HG03135 (cell line): Measurements from ENCODE around the gene CTNNBL1.

Experiments used
- ATAC-seq: cut with Tn5 transposase; IDR thresholded peaks from one replicate; pipeline ENCODE4 v1.9.1; 2021; ENCODE audit warnings: mild to moderate bottlenecking, moderate library complexity; ENCODE audit not compliant: unreplicated experiment

The CTNNBL1 gene

GRCh38 chr20:37875460-37876175 lies 181.8 kb downstream of the CTNNBL1 start:
- no peak for ATAC-seq

DNA sequence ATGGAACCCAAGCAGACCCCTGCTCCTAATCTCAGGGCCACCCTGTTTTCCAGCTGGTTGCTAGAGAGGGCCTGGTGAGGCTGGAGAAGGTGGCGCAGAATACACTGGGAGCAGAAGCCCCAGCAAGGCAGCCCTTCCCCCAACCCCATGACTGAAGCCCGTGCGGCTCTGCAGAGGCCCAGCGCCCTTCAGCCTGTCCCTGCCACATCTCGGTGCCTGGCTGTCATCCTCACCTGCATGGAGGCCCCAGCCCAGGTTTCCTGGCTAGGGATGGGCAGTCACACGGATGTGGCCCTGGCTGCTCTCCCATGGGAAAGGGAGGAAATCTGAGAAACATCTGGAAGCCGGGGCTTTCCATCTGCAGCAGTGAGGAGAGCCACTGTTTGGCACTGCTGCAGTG lies 183.0 kb downstream of the CTNNBL1 start:
- ATAC-seq = no peak

DNA sequence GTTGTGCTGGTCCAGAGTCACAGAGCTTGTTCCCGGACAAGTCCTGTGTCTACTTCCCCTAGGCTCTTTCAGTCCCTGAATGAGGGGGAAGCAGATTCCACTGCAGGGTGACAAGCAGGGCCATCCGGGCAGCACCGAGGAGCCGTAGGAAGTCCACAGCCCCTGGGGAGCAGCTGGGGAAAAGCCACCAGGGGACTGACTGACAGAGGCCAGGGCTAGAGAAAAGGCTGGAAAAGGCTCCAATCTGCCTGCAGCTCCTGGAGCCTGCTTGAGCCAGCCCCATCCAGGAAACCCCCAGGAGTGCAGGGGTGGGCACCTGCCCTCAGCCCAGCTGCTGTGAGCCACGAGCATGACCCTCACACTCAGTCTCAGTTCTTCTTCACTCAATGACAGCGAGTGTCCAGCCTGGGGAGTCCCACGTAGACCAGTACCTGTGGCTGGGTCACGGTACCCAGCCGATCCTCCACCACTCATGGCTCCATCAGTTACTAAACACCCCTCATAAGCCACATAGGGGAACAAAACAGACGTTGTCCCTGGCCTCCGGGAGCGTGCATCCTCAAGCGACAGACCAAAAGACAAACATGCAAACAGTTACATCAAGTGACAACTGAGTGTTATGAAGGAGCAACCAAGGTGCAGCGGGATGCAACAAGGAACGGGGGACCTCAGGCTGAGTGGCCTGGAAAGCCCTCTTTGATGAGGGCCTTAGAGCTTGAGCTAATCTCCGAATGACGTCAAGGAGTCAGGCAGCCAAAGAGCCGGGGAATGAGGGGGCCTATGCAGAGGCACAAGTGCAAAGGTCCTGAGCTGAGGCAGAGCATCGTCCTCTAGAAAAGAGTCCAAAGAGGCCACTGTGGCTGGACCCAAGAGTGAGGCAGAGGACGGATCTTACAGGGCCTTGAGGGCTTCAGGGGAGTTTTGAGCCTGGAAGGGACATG lies 184.3 kb downstream of the CTNNBL1 start:
- no peak for ATAC-seq

DNA sequence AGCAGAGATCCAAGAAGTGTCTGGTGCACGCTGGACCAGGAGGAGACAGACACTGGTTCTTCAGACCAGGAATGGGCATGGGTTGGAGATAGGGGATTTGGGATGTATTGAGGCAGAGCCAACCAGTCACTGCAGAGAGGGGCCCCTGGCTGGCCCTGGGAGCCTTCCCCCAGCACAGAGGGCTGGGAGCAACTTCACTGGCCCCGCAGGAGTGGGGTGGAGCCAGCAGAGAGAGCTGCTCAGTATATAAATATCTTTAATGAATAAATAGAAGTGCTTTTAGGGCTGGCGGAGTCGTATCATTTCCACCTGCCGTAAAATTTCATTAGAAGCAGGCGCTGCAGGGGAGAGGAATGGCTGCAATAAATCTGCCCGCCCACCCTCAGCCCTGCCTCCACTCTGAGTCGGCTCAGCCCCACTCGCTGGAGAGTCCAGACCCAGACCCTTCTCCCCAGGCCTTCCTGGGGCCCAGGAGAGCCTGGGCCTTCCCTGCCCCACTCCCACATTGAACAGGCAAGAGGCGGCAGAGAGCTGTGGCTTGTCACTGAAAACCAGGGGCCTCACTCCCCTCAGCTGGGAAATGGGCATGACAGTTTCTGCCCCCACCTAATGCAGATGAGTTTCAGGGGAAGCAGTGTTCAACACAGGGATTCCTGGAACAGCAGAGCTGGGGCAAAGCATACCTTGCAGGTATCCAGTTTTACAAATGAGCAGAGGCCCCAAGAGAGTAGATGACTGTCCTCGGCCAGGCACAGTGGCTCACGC lies 185.2 kb downstream of the CTNNBL1 start:
- no peak for ATAC-seq

GRCh38 chr20:37879843-37880242 lies 186.0 kb downstream of the CTNNBL1 start:
- no peak for ATAC-seq

DNA sequence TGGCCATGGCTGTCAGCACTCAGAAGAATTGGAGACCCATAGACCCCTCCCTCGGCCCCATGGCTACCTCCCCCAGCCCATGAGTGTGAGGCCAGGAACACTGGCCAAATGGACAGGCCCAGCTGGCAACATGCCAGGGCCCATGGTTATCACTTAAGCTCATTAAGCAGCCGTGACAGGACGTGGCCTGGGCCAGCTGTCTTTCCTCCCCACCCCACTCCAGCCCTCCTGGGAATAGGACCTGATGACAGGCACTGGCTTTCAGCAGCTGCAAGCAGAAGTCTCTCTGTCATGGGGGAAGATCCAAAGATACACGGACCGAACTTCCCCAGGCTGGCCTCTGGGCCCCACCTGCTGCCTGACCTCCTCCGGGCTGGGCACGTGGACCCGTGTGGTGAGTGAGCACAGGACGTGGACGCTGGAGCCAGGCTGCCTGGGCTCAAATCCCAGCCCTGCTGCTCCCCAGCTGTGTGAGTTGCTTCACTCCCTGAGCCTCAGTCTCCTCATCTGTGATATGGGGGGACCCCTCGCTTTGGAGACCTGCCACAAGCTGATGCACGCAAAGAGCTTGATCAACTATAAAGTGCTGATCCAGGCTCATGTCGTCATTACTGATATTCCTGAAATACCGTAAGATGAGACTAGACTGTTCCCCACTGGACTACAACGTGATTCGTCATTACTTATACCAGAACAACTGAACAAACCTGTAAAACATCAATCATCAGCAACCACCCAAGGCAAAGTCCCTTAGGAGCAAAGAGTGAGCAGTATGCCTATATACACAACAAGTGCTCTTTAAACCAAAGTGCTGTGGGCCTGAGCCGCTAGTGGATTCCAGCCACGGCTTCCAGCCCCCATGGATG lies 187.1 kb downstream of the CTNNBL1 start:
- no peak for ATAC-seq

DNA sequence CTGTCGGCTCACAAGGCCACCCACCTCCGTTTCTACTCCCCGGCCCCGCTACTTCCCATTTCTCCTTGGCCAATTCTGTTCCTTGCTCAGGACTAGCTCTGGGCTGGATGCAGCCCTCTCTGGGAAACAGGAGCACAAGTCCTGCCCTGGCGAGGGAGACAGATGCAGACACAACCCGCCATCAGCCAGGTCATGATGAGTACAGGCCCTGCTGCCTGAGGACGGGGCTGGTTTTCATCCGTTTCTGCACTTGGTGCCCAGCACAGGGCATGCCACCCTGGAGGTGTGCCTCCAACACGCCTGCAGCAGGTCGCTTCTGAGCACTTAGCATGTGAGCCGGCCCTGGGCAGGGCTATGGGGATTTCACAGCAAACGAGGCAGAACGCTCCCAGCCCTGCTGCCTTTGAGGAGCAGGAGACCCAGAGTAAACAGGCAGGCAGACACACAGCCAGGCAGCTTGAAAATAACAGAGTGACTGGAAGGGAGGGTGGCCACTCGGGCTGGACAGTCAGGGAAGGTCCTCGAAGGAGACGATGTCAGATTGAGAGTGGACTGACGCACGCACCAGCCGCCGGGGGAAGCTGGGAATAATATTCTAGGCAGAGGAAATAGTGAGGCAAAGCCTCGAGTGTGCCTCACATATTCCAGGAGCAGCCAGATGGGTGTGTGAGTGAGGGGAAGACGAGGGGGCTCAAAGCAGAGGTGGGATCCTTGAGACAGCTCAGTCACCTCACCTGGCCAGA lies 187.9 kb downstream of the CTNNBL1 start:
- ATAC-seq = no peak

DNA sequence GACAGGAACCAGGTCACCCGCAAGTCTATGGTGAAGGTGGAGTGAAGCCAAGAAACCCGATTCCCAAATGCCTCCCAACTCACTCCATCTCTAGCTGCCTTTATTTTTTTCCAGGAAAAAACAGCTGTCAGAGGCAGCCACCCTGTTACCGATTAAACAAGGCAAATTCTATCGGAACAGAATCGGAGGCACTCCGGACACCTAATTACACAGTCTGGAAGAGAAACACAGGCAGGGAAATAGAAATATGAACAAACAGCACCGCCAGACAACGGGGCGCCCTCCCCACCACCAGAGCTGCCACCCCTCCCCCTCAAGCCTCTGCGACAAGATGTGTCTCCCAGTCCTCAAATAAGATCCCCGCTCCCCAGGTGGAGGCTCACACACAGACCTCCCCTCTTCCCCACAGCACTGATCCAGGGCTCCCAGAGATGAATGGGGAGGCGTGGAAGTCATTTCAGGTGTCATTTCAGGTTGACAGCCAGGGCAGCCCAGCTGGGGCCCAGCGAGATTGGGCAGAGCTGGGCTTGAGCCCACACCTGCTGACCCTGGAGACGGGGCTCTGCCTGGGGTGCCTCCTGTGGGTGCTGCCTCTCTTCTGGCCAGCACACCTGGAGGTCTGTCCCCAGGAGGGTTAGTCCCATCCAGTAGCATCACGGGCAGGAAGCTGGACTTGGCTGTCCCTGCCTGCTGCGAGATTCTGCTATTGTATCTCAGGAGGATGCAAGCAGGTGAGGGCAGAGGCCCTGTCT lies 189.3 kb downstream of the CTNNBL1 start:
- no peak for ATAC-seq

GRCh38 chr20:37885042-37885441 lies 191.2 kb downstream of the CTNNBL1 start:
- no peak for ATAC-seq

GRCh38 chr20:37885593-37886503 lies 192.0 kb downstream of the CTNNBL1 start:
- ATAC-seq = no peak

DNA sequence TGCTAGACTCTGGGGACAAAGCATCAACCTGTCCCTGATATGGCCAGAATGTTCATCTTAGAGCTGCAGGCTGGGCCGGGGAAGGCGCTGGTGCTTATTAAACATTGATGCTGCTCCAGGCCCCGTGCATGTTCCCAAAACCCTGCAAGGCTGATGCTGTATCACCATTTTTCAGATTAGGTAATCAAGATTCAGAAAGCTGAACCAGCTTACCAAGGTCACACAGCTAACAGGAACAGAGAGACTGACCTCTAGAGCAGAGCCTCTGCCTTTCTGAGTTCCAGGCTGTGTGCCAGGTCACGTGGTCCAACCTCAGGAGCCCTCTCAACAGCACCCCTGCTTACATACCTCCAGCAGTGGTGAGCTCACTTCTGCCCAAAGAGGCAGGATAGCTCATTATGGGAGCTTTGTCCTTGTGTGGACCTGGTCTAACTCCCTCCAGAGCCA lies 193.0 kb downstream of the CTNNBL1 start:
- no peak for ATAC-seq

DNA sequence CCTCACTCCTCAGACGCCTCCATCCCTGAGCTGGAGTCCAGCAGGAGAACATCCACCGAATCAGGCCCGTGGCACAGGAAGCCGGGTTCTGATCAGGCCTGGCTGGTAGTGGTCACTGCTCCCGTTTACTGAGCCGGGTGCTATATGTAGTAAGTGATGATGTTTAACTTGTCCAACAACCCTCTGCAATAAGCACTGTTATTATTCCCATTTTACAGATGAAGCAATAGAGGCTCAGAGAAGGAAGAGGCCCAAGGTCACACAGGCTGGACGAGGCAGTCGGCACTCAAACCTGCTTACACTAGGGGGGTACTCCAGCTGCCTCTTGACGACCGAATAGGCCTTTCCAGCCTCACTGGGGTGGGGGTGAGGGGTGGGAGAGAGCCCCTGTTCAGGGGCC lies 194.8 kb downstream of the CTNNBL1 start:
- no peak for ATAC-seq

DNA sequence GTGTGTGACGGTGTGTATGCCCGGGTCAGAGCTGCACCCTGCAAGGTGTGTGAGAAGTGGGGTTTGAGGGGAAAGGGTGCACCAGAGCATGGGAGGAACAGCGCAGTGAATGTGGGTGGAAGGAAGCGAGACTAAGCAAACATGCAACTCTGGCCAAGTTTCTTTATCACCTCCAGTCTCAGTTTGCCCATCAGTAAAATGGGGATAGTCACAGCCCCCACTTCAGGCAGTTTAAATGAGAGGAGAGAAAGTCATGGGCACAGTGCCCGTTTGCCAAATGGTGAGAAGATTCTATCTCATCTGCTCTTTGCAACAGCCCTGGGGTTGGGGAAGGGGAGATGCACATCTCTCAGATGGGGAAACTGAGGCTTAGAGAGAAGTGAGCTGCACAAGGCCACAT lies 196.3 kb downstream of the CTNNBL1 start:
- ATAC-seq = no peak

DNA sequence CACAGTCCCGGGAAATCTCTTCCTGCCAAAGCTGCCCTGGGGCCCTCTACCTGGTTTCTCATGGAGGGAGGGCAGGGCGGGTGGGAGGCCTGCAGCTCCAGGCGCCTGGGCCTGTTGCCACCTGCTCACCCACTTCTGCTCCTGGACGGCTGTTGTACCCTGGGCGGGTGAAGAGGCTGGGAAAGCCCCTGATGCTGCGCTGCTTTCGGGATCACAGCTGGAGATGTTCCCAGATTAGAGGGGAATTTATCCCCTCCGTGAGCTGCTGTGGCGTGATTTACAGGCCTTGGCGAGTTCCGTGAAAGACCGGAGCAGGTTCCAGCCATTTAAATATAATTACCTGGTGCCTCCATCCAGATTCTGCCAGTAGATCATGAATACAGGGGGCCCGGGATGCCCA lies 196.8 kb downstream of the CTNNBL1 start:
- ATAC-seq = no peak

GRCh38 chr20:37892001-37892400 lies 198.2 kb downstream of the CTNNBL1 start:
- no peak for ATAC-seq

DNA sequence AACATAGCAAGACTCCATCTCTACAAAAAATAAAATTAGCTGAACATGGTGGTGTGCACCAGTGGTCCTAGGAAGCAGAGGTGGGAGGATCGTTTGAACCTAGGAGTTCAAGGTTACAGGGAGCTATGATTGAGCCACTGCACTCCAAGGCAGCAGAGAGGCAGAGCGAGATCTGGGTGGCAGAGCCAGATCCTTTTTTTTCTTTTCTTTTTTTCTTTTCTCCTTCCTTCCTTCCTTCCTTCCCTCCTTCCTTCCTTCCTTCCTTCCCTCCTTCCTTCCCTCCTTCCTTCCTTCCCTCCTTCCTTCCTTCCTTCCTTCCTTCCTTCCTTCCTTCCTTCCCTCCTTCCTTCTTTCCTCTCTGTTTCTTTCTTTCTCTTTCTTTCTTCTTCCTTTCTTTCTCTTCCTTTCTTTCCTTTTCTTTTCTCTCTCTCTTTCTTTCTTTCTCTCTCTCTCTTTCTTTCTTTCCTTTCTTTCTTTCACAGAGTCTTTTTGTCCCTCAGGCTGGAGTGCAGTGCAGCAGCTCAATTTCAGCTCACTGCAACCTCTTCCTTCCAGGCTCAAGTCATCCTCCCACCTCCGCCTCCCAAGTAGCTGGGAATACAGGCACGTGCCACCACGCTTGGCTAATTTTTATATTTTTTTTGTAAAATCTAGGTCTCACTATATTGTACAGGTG lies 199.9 kb downstream of the CTNNBL1 start:
- no peak for ATAC-seq

DNA sequence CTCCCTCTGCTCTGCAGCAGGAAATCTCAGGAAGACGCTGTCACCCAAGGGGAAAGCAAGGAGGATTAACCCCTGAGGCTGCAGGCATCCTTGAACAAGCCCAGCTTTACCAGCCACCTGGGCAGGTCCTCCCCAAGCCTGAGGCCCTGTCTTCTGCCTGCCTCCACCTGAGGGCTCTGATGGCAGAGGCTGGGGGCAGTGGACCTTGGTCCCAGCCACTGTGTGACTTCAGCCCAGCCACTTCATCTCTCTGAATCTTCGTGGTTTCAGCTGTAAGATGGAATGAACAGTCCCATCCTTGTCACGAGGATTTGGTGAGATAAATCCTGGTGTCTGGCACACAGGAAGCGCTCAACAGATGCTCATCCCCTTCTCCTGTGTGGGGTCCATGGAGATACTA lies 200.6 kb downstream of the CTNNBL1 start:
- ATAC-seq = no peak
